GM21447 (cell line): ENCODE measurements around the gene RUFY4.
A peak's percentile ranks its signal among the peaks of the same experiment; 100 is the strongest.

ENCODE experiments used
- ATAC-seq: cut with Tn5 transposase; IDR thresholded peaks from one replicate; pipeline ENCODE4 v1.9.1; 2021; ENCODE audit not compliant: unreplicated experiment

Gene RUFY4

GRCh38 chr2:218060118-218060517 is 8.9 kb upstream of the RUFY4 start:
- ATAC-seq, result no peak

- no peak for ATAC-seq
These were observed 7.9 kb upstream of the RUFY4 start for GRCh38 chr2:218060950-218061660.

- ATAC-seq, result peak; percentile 94
These were observed 5.6 kb upstream of the RUFY4 start for GRCh38 chr2:218063486-218063885.

GRCh38 chr2:218063896-218064295 is 5.2 kb upstream of the RUFY4 start:
- ATAC-seq, result no peak

DNA sequence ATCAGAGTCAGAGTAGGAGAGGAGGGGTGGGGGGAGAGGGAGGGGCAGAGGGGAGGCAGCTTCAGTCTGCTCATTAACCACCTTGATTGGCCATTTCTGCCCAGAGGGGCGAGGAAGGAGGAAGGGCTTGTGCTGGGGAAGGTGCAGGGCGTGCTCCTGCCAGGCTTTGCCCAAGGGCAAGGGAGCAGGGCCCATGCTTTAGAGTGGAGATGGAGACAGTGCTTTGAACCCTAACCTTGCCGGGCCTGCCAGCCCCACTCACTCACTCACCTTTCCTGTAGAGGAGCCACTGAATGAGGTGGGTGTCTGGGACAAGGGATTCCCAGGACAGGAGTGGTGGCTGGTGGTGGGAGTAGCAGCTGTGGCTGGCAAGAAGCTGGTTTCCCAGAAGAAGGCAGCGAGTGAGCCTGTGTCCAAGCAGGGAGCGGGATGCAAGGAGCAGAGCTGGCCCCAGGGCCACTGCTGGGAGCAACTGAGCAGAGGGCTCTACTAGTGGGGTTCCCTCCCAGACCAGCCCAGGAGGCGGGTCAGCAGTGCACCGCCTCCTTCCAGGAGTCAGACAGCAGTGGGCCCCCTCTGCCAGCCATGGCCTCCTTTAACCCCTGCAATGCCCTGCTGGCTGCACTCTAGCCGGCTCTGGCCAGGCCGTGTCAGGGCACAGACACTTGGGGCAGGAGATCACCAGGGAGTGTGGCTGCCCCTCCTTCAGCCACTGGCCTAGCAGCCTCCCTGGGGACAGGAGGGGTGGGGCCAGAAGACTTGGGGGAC is 3.6 kb upstream of the RUFY4 start:
- ATAC-seq, result no peak

GRCh38 chr2:218066926-218067515 is 2.0 kb upstream of the RUFY4 start:
- no peak for ATAC-seq

- ATAC-seq, result no peak
These were observed 1.5 kb upstream of the RUFY4 start for GRCh38 chr2:218067523-218067922.

DNA sequence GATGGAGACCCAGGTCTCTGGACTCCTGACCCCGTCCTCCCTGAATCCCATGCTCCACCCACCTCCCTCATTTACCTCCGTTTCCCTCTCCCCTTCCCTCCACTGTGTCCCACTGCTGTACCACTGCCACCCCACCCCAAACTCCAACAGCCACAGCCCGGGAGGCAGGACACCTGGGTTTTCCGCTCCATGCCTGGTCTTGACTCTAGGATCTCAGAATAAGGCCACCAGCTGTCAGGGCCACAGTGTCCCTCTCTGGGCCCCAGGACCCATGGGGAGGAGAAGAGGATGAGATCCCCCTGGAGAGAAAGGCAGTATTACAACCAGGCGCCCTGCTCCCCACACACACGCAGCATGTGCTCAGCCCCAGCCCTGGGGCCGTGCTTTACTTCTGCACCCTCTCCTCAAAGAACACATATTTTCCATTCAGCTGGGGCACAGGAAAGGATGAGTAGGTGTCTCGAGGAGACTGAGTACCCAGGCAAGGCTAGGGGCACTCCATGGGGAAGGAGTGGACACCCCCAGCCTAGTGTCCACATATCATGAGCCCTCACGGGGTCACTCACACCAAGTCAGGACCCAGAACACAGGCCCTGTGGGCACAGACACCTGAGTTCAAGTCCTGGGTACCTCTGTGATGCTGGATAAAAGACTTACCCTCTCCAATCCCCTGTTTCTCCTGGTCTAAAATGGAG is 700 bp downstream of the RUFY4 start:
- no peak for ATAC-seq

DNA sequence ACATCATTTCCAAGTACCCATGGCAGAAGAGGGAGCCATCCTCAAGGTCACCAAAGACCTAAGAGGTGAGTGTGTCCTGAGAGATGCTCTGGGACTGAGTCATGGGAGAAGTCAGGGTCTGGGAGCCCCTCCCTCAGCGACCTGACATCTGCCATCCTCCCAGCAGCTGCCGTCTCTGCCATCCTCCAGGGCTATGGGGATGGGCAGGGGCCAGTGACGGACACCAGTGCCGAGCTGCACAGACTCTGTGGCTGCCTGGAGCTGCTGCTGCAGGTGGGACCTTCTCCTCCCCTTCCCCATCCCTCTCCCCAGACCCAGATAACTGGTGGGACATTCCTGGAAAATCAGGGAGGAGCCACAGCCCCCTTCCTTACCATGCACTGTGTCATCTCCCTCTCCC is 1.5 kb downstream of the RUFY4 start:
- ATAC-seq, result no peak

- ATAC-seq, result no peak
These were observed 2.3 kb downstream of the RUFY4 start for GRCh38 chr2:218071218-218071937.

DNA sequence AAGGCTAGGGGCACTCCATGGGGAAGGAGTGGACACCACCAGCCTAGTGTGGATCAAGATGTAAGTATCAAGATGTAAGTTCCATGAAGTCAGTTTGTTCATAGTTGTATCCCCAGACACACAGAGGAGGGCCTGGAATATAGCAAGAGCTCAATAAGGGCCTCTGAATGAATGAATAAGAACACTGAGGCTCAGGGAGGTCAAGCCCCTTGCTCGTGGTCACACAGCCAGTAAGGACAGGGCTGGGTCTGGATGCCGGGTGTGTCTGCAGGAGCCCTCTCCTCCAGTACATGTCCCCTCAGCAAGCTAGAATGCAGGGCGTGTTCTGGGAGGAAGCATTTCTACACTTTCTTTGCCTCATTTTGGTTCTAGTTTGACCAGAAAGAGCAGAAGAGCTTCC is 2.9 kb downstream of the RUFY4 start:
- ATAC-seq, result no peak

- no peak for ATAC-seq
These were observed 3.5 kb downstream of the RUFY4 start for GRCh38 chr2:218072478-218073024.

- ATAC-seq, result no peak
These were observed 4.1 kb downstream of the RUFY4 start for GRCh38 chr2:218073185-218073584.

DNA sequence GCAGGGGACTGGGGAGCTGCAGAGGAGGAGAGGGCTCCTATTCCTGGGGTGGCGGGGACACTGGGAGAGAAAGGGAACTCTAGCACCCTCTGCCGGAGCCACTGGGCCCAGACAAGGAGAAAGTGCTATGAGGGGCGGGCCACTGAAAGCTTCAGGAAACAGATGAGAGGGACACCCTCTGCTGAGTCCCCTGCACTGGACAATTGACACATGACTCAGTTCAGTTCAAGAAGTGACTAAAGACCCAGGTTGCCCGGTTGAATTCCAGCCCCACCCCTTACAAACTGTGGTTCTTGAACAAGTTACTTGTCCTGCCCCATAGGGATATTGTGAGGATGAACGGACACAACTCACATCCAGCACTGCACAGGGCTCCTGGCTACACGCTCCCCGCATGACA is 5.0 kb downstream of the RUFY4 start:
- ATAC-seq, result no peak

GRCh38 chr2:218075975-218076811 is 7.1 kb downstream of the RUFY4 start:
- no peak for ATAC-seq

- ATAC-seq, result no peak
These were observed 8.6 kb downstream of the RUFY4 start for GRCh38 chr2:218077464-218078216.

DNA sequence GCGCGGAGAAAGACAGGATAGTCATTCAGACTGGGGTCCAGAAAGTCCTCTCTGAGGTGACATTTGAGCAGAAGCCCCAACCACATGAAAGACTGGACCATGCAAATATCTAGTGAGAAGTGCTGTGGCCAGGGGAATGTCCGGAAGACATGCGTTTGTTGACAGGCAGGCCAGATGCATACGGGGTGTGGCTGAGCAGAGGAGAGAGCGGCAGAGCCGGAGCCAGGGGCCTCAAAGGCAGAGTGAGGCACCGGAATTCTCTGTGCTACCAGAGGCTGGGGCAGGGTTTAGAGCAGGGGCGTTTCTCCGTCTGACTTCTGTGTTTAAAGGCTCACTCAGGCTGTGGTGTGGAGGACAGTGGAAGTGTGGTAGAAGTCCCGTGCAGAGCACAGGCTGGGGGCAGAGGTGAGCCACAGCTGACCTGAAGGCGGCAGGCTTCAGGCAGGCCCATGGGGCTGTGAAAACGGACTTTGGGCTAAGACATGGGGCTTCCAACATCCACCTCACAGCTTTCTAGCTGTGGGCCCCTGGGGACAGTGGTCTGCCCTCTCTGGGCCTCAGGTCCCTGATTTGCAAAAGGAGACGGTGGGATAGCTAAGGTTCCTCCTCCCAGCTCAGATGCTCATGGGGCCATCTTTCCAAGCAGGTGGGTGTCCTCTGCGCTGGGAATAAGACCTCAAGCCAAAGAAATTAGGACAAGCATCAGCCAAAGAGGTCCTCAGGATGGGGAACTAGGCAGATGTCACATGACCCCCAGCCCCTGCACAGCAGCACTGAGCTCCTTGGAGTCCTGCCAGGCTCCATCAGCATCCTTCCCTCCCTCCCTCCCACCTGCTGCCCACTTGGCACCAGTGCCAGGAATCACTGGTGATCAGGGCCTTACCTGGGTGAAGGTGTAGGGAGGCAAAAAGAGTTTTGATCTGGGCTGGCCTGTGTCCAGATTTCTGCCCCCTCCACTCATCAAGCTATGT is 11.2 kb downstream of the RUFY4 start:
- ATAC-seq, result no peak

DNA sequence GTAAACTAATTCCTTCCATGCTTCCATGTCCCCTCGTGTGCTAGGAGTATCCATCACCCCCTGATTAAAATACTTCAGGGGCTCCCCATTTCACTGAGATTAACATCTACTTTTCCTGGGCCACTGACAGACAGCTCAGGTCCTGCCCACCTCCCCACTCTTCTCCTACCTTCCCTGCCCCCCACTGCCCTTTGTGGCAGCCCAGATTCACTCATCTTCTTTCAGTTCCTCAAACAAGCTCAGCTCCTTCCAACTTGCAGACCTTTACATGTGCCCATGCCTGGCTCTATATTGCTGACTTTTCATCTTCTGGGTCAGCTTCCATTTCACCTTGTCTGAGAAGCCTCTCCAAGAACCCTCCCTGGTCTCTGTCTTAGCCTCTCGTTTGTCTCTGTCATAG is 12.0 kb downstream of the RUFY4 start:
- peak; percentile 96 for ATAC-seq
